HG02852 (cell line): ENCODE results near the gene ZNF146.
"Not testable (repeated sequence)": the region's sequence is repeated elsewhere in the genome, so short reads cannot be mapped to it uniquely, and the experiment has no call there.

Experiments
- ATAC-seq: cut with Tn5 transposase; IDR thresholded peaks from one replicate; pipeline ENCODE4 v1.9.1; 2021; ENCODE audit warnings: mild to moderate bottlenecking, moderate library complexity; ENCODE audit not compliant: unreplicated experiment

Gene ZNF146

GRCh38 chr19:36225219-36225892, 10.4 kb downstream of the ZNF146 start:
- no peak for ATAC-seq

- not testable (repeated sequence) for ATAC-seq
Measured at GRCh38 chr19:36233626-36234025, 18.7 kb downstream of the ZNF146 start.

GRCh38 chr19:36236304-36236945, 21.5 kb downstream of the ZNF146 start:
- no peak for ATAC-seq

DNA sequence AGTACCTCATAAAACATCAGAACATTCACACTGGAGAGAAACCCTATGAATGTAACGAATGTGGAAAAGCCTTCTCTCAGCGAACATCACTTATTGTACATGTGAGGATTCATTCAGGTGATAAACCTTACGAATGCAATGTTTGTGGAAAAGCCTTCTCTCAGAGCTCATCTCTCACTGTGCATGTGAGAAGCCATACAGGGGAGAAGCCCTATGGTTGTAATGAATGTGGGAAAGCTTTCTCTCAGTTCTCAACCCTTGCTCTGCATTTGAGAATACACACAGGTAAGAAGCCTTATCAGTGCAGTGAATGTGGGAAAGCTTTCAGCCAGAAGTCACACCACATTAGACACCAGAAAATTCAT, 22.0 kb downstream of the ZNF146 start:
- no peak for ATAC-seq

DNA sequence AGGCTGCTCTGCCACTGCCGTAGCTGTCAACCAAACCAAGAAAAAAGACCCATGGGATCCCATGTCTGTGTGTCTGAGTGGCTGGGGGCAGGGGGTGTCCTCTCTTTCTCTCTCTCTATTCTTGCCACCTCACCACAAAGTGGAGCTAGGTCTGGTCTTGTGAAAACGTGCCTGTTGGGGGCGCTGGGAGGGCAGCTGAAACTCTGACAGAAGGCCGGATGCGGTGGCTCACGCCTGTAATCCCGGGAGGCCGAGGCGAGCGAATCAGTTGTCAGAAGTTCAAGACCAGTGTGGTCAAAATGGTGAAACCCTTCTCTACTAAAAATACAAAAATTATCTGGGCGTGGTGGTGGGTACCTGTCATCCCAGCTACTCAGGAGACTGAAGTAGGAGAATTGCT, 29.2 kb downstream of the ZNF146 start:
- no peak for ATAC-seq

DNA sequence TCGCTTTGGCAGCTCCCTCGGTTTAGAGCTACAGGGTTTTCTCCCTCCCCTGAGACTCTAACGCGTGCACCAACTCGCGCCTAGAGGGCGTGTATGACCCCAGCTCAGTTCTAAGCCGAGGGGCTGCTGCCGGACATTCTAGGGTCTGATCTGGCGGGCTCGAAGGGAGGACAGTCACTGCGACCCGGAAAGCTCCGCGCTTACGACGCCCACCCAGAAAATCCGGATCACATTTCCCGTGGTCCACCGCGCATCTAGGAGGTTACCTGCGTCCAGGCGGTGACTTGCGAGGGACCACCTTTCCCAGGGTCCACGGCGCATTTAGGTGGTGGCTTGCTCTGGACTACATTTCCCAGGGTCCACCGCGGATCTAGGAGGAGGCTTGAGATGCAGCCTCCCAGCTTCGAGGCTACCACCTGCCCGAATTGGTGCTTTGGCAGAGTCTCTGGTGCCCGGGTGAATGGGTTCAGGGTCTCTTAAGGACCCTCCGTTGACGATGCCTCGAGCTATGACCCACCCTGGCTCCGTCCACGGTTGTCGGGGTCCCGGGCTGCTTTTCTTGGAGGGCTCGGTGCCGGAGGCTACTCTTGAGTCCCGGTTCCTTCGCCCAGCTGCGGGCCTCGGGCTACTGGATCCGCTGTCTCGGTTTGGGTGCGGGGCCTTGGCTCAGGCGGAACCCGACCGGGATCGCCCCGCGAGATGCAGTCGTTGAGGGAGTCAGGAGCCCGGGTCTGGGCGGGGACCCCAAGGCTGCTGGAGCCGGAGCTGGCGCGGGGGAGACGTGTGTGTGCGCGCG, 30.5 kb downstream of the ZNF146 start:
- no peak for ATAC-seq

- ATAC-seq: no peak
Measured at GRCh38 chr19:36246006-36246481, 31.1 kb downstream of the ZNF146 start.

DNA sequence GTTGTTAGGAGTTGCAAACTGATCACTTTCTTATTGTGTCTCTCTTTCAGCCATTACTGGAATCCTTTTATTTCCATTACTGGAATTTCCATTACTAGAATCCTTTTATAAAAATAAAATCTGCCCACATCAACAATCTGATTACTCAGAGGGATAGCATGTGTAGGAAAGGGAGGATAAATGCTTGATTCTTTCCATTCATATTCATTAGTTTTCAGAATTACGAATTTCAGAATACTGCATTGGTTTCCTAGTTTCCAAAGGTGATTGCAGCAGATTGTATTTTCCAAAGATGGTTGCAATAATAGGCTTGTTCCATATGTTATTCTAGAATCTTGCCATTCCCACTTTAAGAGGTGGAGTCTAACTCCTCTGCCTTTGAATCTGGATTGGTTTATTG, 37.1 kb downstream of the ZNF146 start:
- no peak for ATAC-seq

DNA sequence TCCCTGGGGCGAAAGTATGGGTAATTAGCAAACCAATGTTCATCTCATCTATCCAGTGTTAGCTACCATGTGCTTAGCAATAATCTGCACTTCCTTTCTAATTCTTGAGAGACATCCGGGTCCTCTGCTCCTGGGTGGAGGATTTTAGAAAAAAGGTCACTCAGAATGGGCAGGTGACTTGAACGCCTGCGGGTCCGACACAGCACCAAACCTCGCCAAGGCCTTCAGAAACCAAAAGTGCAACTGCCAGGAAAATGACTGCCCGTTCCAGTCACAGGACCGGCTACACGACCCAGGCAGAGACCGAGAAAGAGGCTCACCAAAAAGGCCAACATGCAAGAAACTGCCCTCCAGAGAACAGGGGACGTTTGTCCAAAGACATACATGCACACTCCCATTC, 39.9 kb downstream of the ZNF146 start:
- no peak for ATAC-seq

GRCh38 chr19:36255316-36255715, 40.4 kb downstream of the ZNF146 start:
- no peak for ATAC-seq

DNA sequence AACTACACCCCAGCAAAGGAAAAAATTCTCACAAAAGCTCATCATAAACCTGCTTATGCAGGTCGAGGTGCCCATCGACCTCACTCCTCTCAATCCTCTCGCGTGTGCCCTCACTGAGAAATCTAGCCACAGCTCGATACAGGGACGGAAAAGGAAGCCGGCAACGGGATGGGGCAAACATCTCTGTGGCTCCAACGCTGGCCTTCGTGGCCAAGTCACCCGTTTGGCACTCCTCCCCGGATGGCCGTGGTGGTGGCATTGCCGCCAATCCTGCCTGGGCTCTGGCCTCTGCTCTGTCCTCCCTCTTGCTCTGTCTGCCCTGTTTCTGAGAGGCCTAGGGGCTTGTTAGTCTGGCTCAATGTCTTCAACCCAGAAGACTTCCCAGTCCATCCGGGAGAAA, 41.2 kb downstream of the ZNF146 start:
- ATAC-seq: no peak

DNA sequence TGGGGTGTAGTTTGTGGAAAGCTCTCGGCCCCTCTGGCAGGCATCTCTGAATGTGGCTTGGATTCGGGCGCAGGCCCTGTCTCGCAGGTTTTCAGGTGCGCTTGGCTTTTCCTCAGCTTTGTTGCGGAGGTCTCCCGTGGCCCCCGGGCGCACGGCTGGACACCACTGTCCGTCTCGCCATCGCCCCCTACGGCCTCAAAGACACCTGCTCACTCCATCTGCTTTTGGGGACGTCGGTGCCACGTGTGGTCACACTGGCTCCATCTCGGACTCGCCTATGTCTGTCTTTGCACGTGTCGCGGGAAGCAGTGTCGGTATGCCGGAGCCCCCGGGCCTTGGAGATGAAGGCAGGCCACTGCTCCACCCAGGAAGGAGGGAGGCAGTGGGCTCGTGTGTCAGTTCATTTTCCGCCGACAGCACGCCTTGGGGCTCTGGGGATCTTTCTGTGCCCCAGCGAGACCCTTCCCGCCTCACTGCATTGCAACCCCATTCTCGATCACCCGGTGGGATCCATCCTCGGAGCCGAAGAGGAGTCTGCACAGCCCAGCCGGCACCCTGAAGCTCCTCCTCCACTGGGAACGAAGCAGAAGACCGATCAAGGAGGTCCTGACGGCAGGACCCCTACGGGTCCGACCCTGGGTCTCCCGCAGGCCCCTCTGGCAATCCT, 42.1 kb downstream of the ZNF146 start:
- ATAC-seq: no peak

DNA sequence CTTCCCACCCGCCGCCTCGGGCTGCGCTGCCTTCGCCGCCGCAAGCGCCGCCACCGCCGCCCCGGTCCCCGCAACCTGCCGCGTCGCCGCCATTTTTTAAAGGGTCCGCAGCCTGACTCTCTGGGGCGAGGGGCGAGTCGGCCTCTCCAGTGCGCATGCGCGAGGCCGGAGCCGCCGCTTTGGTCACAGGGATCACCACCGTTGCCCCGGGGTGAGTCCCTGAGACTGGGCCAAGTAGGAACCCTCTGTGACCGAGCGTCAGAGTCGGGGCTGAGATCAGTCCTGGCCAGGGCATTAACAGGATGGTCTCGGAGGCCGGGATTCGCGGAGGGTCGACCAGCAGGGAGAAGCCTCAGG, 42.6 kb downstream of the ZNF146 start:
- ATAC-seq: no peak

DNA sequence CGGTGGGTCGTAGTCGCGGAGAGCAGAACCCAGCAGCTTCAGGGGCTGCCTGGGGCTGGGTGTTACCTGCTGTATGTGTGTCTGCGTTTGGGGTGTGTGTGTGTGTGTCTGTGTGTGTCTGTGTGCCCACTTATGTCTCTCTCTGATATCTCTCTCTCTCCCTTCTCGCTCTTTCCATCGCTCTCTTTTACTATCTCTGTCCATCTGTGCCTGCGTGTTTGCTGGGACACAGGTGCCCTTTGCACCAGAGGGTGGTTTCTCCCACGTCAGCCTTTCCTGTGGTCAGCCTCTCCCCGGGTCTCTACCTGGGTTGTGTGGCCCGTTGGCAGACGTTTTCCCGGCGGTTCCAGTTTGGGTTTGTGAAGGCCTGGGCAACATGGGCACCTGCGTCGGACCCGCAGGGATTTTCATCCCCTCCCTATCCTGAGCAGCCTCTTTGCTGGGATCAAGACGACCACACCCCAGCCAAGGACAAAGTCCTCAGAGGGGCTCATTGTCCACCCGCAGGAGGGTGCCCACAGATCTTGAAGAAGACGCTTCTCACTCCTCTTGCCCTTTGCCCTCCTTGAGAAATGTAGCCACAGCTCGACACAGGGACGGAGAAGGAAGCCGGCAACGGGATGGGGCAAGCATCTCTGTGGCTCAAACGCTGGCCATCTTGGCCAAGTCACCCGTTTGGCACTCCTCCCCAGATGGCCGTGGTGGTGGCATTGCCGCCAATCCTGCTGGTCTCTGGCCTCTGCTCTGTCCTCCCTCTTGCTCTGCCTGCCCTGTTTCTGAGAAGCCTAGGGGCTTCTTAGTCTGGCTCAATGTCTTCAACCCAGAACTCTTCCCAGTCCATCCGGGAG, 43.3 kb downstream of the ZNF146 start:
- no peak for ATAC-seq

DNA sequence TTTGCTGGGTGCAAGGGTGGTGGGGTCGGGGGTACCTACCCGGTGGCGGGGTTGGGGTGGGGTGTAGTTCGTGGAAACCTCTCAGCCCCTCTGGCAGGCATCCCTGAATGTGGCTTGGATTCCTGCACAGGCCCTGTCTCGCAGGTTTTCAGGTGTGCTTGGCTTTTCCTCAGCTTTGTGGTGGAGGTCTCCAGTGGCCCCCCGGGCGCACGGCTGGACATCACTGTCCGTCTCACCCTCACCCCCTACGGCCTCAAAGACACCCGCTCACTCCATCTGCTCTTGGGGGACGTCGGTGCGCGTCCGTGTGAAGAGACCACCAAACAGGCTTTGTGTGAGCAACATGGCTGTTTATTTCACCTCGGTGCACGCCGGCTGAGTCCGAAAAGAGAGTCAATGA, 44.3 kb downstream of the ZNF146 start:
- ATAC-seq: no peak

DNA sequence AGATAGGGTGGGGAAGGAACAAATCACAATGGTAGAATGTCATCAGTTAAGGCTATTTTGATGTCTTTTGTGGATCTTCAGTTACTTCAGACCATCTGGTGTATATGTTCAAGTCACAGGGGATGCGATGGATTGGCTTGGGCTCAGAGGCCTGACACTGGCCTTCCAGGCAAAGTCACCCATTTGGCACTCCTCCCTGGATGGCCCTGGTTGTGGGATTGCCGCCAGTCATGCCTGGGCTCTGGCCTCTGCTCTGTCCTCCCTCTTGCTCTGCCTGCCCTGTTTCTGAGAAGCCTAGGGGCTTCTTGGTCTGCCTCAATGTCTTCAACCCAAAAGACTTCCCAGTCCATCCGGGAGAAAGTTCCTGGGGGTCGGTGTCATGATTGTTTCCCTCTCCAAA, 50.2 kb downstream of the ZNF146 start:
- ATAC-seq: no peak

- no peak for ATAC-seq
Measured at GRCh38 chr19:36265856-36266374, 51.0 kb downstream of the ZNF146 start.

- no peak for ATAC-seq
Measured at GRCh38 chr19:36266375-36266961, 51.6 kb downstream of the ZNF146 start.

DNA sequence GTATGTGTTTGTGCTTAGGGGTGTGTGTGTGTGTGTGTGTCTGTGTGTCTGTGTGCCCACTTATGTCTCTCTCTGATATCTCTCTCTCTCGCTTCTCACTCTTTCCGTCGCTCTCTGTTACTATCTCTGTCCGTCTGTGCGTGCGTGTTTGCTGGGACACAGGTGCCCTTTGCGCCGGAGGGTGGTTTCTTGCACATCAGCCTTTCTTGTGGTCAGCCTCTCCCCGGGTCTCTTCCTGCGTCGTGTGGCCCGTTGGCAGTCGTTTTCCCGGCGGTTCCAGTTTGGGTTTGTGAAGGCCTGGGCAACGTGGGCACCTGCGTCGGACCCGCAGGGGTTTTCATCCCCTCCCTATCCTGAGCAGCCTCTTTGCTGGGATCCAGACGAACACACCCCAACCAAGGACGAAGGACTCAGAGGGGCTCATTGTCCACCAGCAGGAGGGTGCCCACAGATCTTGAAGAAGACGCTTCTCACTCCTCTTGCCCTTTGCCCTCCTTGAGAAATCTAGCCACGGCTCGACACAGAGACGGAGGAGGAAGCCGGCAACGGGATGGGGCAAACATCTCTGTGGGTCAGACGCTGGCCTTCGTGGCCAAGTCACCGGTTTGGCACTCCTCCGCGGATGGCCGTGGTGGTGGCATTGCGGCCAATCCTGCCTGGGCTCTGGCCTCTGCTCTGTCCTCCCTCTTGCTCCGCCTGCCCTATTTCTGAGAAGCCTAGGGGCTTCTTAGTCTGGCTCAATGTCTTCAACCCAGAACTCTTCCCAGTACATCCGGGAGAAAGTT, 52.3 kb downstream of the ZNF146 start:
- no peak for ATAC-seq
